HepG2 (cell line): ENCODE results near the gene FAF2. TPM values are rescaled to one million over a fixed set of nuclear protein-coding genes. Genes with fewer than 3 reads are reported as not detected.

Experiments used
- BRCA1 ChIP-seq: sonication (generic); formaldehyde crosslinking; IDR thresholded peaks from 2 replicates; pipeline ENCODE4 v1.4.0; 2020; ENCODE audit warnings: missing genetic modification reagents
- E2F2 ChIP-seq: sonication (generic); formaldehyde crosslinking; IDR thresholded peaks from 2 replicates; pipeline ENCODE4 v1.4.0; 2020; ENCODE audit warnings: missing genetic modification reagents, borderline replicate concordance
- EED ChIP-seq: sonication (generic); formaldehyde crosslinking; IDR thresholded peaks from 2 replicates; pipeline ENCODE4 v1.5.0; 2020; ENCODE audit warnings: mild to moderate bottlenecking, missing genetic modification reagents
- ELF3 ChIP-seq: IDR thresholded peaks from 2 replicates; pipeline ENCODE4 v1.6.1; 2016; ENCODE audit warnings: missing genetic modification reagents, missing compliant biosample characterization
- ERF ChIP-seq: IDR thresholded peaks from 2 replicates; pipeline ENCODE4 v1.6.1; 2018; ENCODE audit warnings: missing biosample characterization, missing genetic modification reagents
- ESRRA ChIP-seq: sonication (generic); formaldehyde crosslinking; IDR thresholded peaks from 2 replicates; pipeline ENCODE4 v1.5.1; 2020; ENCODE audit warnings: mild to moderate bottlenecking, low read depth, missing genetic modification reagents
- FOSL2 ChIP-seq: sonication (generic); formaldehyde crosslinking; IDR thresholded peaks from 2 replicates; pipeline ENCODE4 v1.4.0; 2020; ENCODE audit warnings: missing genetic modification reagents
- GMEB1 ChIP-seq: sonication (generic); formaldehyde crosslinking; IDR thresholded peaks from 2 replicates; pipeline ENCODE4 v1.5.1; 2020; ENCODE audit warnings: missing genetic modification reagents, mild to moderate bottlenecking, borderline replicate concordance
- GTF3A ChIP-seq: sonication (generic); formaldehyde crosslinking; conservative IDR thresholded peaks from 2 replicates; pipeline ENCODE4 v1.4.0; 2020; ENCODE audit warnings: mild to moderate bottlenecking, missing genetic modification reagents
- NFRKB ChIP-seq: fragments of 450-650 bp; IDR thresholded peaks from 2 replicates; pipeline ENCODE4 v1.6.1; 2017
- POLR2G ChIP-seq: fragments of 200-400 bp; formaldehyde crosslinking; IDR thresholded peaks from 2 replicates; pipeline ENCODE4 v1.6.1; 2018; ENCODE audit warnings: mild to moderate bottlenecking, low read depth, low read length, moderate library complexity
- RXRB ChIP-seq: IDR thresholded peaks from 2 replicates; pipeline ENCODE4 v1.6.1; 2016; ENCODE audit warnings: borderline replicate concordance, missing genetic modification reagents, missing compliant biosample characterization
- SALL2 ChIP-seq: sonication (generic); formaldehyde crosslinking; IDR thresholded peaks from 2 replicates; pipeline ENCODE4 v1.8.1; 2023; ENCODE audit warnings: mild to moderate bottlenecking, missing genetic modification reagents, inconsistent platforms
- SCMH1 ChIP-seq: sonication (generic); formaldehyde crosslinking; IDR thresholded peaks from 2 replicates; pipeline ENCODE4 v1.9.0; 2021; ENCODE audit warnings: missing genetic modification reagents, mild to moderate bottlenecking, borderline replicate concordance
- SIN3B ChIP-seq: fragments of 150-350 bp; IDR thresholded peaks from 2 replicates; pipeline ENCODE4 v1.6.1; 2014; ENCODE audit warnings: low read length
- SNAI1 ChIP-seq: sonication (generic); formaldehyde crosslinking; IDR thresholded peaks from 2 replicates; pipeline ENCODE4 v1.5.0; 2020; ENCODE audit warnings: mild to moderate bottlenecking, missing genetic modification reagents, borderline replicate concordance
- TBL1XR1 ChIP-seq: fragments of 150-350 bp; IDR thresholded peaks from 2 replicates; pipeline ENCODE4 v1.6.1; 2014; ENCODE audit warnings: borderline replicate concordance, low read length; ENCODE audit not compliant: partially characterized antibody
- ZBTB21 ChIP-seq: sonication (generic); formaldehyde crosslinking; IDR thresholded peaks from 2 replicates; pipeline ENCODE4 v1.4.0; 2020; ENCODE audit warnings: missing genetic modification reagents
- ZBTB25 ChIP-seq: IDR thresholded peaks from 2 replicates; pipeline ENCODE4 v1.6.1; 2018; ENCODE audit warnings: missing genetic modification reagents
- ZFP36L2 ChIP-seq: sonication (generic); formaldehyde crosslinking; IDR thresholded peaks from 2 replicates; pipeline ENCODE4 v1.4.0; 2020; ENCODE audit warnings: missing genetic modification reagents
- ZKSCAN8 ChIP-seq: IDR thresholded peaks from 2 replicates; pipeline ENCODE4 v1.6.1; 2016; ENCODE audit warnings: borderline replicate concordance, missing genetic modification reagents, missing compliant biosample characterization
- ZMYM2 ChIP-seq: sonication (generic); formaldehyde crosslinking; IDR thresholded peaks from 2 replicates; pipeline ENCODE4 v1.8.0; 2022; ENCODE audit warnings: mild to moderate bottlenecking, missing genetic modification reagents
- ZMYM3 ChIP-seq: sonication (generic); formaldehyde crosslinking; IDR thresholded peaks from 2 replicates; pipeline ENCODE4 v1.5.1; 2020; ENCODE audit warnings: mild to moderate bottlenecking, missing genetic modification reagents
- ZNF121 ChIP-seq: sonication (generic); formaldehyde crosslinking; IDR thresholded peaks from 2 replicates; pipeline ENCODE4 v1.5.0; 2020; ENCODE audit warnings: mild to moderate bottlenecking, missing genetic modification reagents
- ZNF232 ChIP-seq: sonication (generic); formaldehyde crosslinking; IDR thresholded peaks from 2 replicates; pipeline ENCODE4 v1.4.0; 2020; ENCODE audit warnings: missing genetic modification reagents, borderline replicate concordance
- ZNF331 ChIP-seq: sonication (generic); formaldehyde crosslinking; IDR thresholded peaks from 2 replicates; pipeline ENCODE4 v1.4.0; 2020; ENCODE audit warnings: missing genetic modification reagents
- ZNF333 ChIP-seq: sonication (generic); formaldehyde crosslinking; IDR thresholded peaks from 2 replicates; pipeline ENCODE4 v1.4.0; 2020; ENCODE audit warnings: mild to moderate bottlenecking, missing genetic modification reagents, borderline replicate concordance
- ZNF569 ChIP-seq: sonication (generic); formaldehyde crosslinking; IDR thresholded peaks from 2 replicates; pipeline ENCODE4 v1.5.0; 2020; ENCODE audit warnings: mild to moderate bottlenecking, missing genetic modification reagents, moderate library complexity, borderline replicate concordance
- ZNF790 ChIP-seq: sonication (generic); formaldehyde crosslinking; IDR thresholded peaks from 2 replicates; pipeline ENCODE4 v1.8.0; 2022; ENCODE audit warnings: missing genetic modification reagents, mild to moderate bottlenecking, borderline replicate concordance
- polyA plus RNA-seq, 8 experiments: library from polyadenylated mRNA; depleted of rRNA in 3 of 8; stranded (reverse) in 7 of 8; unstranded in 1 of 8; fragments of >200 nt; fragmentation: Illumina TruSeq in 4 of 8; extraction: Trizol in 4 of 8; gene quantifications; 2 replicates each; pipeline versions ENCODE4 v1.2.1 to v1.2.3, GENCODE V29; 2011 to 2016; ENCODE audit warnings: low read depth in 4 of 8, missing spikeins in 1 of 8, mixed read lengths in 1 of 8; ENCODE audit not compliant: insufficient read depth in 1 of 8
- total RNA-seq, 5 experiments: library from RNA; depleted of rRNA; stranded (reverse); fragments of >200 nt; fragmentation: Illumina TruSeq; extraction: Trizol; gene quantifications; 2 replicates each; pipeline ENCODE4 v1.2.3, GENCODE V29; 2016; ENCODE audit warnings: low read depth in 1 of 5

Gene FAF2
- total and polyA plus RNA-seq, 2 of the 13 experiments (the other 11 are each of a cell fraction or from before 2014, with no cell fraction given), result 27.8 to 34.3 TPM

- TF ChIP-seq ZKSCAN8 (CRISPR knock-in tag) (peak; percentile 33; the same call in 1 of the 2 replicates), FOSL2 (peak; percentile 49), BRCA1 (CRISPR knock-in tag) (0 out of 2 replicates have a peak, but pooled peaks have one; percentile 58), ZMYM3 (CRISPR knock-in tag) (no peak; the same call in 1 of the 2 replicates), SNAI1 (no peak), ELF3 (CRISPR knock-in tag) (peak; percentile 87), GTF3A (CRISPR knock-in tag) (0 out of 2 replicates have a peak, but pooled peaks have one; percentile 72), RXRB (CRISPR knock-in tag) (peak; percentile 77), ZNF569 (no peak), ZBTB21 (CRISPR knock-in tag) (no peak), ZBTB25 (CRISPR knock-in tag) (peak; percentile 84), SIN3B (peak; percentile 82), ZNF333 (CRISPR knock-in tag) (peak; percentile 68; the same call in 1 of the 2 replicates), ZNF232 (CRISPR knock-in tag) (0 out of 2 replicates have a peak, but pooled peaks have one; percentile 70), GMEB1 (CRISPR knock-in tag) (peak; percentile 90), SALL2 (peak; percentile 65; the same call in 1 of the 2 replicates), ZNF790 (CRISPR knock-in tag) (peak; percentile 19; the same call in 1 of the 2 replicates), EED (CRISPR knock-in tag) (peak; percentile 5; the same call in 1 of the 2 replicates), POLR2G (peak; percentile 91), E2F2 (0 out of 2 replicates have a peak, but pooled peaks have one; percentile 10), ZFP36L2 (CRISPR knock-in tag) (no peak), ZMYM2 (CRISPR knock-in tag) (no peak), ZNF331 (CRISPR knock-in tag) (peak; percentile 29; the same call in 1 of the 2 replicates), NFRKB (peak; percentile 74), SCMH1 (CRISPR knock-in tag) (no peak), ZNF121 (CRISPR knock-in tag) (0 out of 2 replicates have a peak, but pooled peaks have one; percentile 7), TBL1XR1 (peak; percentile 93), ERF (CRISPR knock-in tag) (peak; percentile 74; the same call in 1 of the 2 replicates), ESRRA (peak; percentile 38; the same call in 1 of the 2 replicates)
Observed at GRCh38 chr5:176447978-176448608, at the start of gene FAF2 (continued).
